Fibroblast of peridontal ligament (primary cell): Measurements from ENCODE around the gene KLHL25.
"Not testable (repeated sequence)": the region's sequence is repeated elsewhere in the genome, so short reads cannot be mapped to it uniquely, and the experiment has no call there.

Source experiments
- DNase-seq: peaks from one replicate; pipeline ENCODE4 v3.0.0-alpha.2; 2010; ENCODE audit errors: extremely low read depth

Gene KLHL25, protein sequence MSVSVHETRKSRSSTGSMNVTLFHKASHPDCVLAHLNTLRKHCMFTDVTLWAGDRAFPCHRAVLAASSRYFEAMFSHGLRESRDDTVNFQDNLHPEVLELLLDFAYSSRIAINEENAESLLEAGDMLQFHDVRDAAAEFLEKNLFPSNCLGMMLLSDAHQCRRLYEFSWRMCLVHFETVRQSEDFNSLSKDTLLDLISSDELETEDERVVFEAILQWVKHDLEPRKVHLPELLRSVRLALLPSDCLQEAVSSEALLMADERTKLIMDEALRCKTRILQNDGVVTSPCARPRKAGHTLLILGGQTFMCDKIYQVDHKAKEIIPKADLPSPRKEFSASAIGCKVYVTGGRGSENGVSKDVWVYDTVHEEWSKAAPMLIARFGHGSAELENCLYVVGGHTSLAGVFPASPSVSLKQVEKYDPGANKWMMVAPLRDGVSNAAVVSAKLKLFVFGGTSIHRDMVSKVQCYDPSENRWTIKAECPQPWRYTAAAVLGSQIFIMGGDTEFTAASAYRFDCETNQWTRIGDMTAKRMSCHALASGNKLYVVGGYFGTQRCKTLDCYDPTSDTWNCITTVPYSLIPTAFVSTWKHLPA

DNA sequence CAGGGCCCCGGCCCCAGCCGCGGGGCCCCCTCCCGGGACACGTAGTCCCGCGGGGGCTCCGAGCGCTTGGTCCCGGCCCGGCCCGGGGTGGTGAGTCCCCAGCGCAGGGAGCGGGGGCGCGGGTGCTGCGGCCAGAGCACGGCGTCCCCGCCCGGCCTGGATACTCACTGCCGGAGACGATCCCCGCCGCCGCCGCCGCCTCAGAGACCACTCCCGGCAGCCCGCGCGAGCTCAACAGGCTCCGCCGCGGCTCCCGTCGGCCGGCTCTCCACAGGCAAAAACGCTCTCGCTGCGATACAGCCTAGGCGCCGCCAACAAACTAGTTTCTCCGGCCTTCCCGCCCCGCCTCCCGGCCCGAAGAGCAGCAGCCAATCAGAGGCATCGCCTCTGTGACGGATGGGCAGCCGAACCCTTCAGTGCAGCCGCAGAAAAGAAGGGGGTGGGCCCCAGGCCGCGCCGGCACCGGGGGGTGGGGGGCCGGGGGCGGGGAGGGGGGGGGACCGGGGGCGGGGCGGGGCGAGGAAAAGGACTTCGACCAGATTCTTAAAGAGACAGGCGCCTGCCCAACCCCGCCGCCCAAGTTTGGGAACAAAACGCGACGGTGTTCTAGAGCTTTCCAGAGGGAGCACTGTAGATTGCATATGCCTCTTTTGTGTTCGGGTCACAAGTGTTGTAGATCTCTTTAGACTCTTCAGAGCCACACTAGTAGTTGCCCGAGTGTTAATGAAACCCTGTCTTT lies at the start of gene KLHL25:
KLHL25 (minus strand) TSS at position 328 of the 739 bp plus-strand sequence. CDS start 25,115 bp downstream, outside the sequence.
- peak; percentile 88 for DNase-seq

DNA sequence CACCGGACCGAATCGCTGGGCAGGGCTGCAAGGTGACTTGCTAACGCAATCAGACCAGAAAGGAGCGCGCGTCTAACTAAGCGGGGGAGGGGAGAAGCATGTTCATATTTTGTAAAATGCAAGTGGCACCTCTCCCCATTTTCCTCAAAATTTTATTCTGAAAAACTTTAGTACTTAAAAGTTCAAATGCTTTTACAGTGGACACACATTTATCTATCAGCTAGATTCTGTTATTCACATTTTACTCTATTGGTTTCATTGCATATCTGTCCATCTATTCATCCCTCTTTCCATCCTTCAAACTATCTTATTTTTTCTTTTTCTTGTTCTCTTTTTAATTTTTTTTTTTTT lies 46.1 kb upstream of the KLHL25 start:
- no peak for DNase-seq

DNA sequence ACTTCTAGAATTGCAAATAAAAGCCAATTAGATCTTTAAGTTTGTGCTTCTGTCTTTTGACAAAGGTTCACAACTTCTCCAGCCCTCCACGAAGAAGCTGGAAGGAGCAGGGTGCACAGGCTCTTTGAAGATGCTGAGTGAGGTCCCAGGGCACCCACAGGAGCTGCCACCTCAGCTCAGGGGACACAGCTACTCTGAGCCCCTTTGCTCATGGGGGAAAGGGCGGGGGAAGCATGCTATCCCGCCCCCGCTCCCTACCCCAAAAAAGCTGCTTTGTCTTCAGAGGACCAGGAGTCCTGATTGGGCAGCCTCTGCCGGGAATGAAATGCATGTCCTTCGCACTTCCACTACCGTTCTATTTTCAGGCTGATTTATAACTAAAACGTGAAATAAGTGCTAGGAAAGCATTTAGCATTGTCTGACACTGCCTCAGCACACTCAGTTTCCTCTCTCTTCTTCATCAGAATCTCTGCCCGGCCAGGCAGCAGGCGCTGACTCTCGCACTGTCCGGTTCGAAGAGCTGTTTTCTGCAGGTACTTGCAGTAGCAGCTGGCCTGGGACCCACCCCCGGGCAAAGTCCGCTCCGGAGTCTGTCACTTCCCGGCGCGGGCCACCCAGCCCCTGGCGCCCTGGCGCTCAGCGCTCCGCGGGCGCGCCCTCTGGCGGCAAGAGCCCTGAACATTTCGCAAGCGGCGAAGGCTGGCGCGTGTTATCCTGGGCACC lies 45.5 kb upstream of the KLHL25 start:
- peak; percentile 45 for DNase-seq

DNA sequence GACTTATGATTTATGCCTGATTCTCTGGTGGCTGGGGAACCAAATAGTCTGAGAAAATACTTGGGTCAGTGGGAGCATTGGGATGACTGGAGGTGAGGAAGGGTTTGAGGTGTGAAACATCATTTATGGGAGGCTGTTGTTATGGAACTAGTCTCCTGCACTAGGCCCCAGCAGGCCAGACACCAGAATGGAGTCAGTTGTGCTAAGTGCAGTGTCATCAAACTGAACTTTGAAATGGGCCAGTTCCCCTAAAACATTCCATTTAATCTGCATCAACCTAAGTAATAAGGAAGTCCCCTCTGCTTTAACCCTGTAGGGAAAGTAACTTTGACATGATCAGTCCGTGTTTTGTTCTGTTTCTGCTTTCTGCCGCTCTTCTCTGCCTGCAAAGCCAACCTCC lies 44.9 kb upstream of the KLHL25 start:
- DNase-seq = no peak

DNA sequence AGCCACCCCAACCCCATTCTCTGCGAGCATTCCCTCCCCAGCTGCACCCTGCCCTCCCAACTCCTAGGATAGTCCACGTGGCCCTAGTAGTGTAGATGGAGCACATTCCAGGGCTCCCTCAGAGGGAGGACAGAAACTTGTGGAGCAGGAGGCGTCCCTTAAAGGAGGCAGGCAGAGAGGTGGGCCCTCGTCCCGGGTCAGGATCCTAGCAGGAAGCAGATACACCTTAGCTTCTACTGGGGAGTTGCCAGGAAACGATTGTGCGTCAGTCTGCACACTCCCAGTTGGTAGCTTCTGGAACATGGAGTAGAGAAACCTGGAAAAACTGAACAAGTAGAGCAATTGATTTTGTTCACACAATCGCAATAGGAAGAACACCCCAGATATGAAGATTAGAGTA lies 43.9 kb upstream of the KLHL25 start:
- DNase-seq = no peak

DNA sequence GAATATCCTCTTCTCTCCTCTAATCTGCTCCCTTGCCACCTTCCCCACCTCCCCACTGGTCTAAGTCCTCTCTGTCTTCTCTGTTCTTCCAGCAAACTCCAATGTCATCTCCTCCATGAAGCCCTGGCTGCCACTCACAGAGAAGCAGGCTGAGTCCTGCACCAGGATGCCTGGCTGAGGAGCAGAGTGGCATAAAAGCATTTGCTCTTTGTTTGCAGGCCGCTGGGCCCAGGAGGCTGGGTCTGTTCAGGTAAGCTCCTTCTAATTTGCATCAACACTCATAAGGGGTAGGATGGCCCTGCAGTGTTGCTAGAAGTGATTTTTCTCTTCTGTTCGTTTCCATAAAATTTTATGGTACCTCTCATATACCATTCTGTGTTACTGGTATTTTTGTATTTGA lies 43.2 kb upstream of the KLHL25 start:
- DNase-seq = no peak

DNA sequence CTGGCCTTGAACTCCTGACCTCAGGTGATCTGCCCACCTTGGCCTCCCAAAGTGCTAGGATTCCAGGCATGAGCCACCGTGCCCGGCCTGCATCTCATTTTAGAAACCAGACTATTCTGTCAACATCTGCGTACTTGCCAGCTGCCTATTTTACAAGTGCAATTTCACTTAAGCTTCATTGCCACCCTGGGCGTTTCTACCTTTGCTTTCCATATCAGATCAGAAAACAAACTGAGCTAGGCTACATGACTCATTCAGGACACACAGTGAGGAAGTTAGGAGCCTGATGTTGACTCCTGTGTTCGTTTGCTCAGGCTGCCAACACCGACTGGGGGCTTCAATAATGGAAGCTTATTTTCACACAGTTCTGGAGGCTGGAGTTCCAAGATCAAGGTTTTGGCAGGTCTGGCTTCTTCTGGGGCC lies 42.3 kb upstream of the KLHL25 start:
- DNase-seq = no peak

DNA sequence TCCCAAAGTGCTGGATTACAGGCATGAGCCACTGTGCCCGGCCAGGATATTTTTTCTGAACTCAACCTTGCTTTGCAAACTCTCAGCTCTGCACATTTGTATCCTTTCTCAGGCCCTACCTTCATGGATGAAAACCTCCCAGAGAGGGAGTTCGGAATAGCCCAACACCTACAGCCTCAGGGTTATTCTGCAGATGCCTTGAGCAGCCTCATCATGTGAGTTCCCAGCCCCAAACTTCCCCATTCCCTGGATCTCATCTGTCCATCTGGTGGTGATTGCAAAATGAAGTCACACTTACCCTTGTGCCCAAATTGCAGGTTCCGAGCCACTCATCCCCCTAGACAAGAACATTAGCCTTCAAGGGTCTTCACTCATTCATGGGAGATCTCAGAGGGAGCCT lies 39.9 kb upstream of the KLHL25 start:
- DNase-seq = no peak

DNA sequence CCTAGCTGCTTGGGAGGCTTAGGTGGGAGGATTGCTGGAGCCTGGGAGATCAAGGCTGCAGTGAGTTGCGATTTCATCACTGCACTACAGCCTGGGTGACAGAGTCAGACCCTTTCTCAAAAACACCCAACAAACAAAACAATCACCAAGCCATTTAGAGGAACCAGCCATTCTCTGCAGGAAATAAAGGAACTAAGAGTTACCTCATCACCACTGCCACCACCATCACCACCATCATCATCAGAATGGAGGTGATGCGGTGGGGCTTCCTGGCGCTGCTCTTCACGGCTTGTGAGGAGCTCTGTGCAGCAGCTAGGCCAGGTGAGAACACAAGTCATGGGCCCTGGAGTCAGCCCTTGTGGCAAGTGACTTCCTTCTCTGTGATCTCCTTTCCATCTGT lies 37.7 kb upstream of the KLHL25 start:
- no peak for DNase-seq

DNA sequence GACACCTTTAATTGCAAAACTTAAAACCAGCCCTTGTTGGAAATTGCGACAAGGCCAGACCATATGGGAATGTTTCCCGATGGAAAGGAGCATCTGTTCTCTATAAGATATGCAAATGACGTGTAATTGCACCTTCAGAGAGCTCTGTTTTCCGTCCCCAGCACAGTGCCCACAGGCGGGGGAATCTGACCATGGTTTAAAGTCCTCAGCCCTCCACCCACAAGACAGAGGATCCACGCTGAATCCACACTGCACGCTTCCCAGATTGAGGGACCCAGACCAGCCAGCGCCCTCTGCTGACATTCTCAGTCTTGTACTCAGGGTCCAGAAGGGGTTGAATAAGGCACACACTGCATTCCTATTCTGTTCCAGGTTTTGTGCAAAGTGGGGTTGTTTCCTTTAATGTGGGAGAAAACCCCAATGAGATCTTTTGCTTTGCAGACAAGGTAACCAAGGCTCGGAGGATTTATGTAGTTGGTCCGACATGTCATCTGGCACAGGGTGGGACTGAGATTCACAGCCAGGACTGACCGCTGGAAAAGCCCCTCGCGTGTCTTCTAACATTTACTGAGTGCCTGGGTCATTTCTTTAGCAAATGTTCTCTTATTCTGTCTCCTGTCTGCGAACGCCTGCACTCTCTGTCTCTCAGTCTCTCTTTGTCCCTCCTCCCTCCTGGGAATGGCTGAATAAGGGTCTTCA lies 36.8 kb upstream of the KLHL25 start:
- peak; percentile 66 for DNase-seq

DNA sequence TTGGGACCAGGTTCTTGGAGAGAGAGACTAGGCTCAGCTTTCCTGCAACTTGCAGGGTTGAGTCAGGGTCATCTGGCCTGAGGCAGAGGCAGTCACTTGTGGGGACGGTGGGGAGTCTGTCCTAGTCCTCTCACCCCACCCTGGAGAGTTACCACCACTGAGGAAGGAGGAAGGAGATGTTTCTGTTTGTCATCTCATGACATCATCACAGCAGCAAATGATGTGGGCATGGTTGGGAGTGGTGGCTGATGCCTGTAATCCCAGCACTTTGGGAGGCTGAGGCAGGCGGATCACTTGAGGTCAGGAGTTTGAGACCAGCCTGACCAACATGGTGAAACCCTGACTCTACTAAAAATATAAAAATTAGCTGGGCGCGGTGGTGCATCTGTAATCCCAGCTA lies 35.0 kb upstream of the KLHL25 start:
- not testable (repeated sequence) for DNase-seq

DNA sequence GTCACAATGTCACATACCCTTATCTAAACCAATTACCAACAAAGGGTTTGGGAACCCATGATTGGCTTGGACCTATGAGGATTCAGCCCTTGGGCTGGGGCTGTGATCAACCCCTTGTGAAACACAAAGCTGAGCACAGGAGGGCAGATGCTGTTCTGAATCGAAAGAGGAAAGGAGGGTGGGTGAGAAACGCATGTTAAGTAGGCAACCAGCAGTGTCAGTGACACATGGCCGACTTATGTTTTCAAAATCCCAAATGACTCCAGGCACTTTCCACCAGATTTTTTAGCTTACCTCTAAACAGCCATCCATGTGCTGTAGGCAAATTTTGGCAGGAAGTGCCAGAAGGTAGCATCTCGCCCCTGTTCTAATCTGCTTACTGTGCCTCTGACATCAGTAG lies 34.1 kb upstream of the KLHL25 start:
- DNase-seq = no peak

DNA sequence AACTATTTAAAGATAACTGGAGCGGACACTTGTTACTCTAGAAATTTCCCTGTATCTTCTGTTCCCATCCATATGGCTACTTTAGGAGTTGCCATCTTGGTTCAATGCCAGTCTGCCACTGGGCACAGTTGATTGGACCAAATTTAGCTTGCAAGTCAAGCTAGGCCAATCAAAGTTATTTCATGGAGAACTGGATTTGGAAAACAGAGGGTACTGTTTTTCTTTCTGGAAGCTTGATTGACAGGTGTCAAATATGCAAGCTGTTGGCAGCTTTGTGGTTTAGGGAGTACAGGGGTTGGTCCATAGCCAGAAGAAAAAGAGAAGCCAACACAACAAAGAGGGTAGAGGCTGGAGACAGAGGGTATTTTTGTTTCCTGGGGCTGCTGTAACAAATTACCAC lies 33.4 kb upstream of the KLHL25 start:
- DNase-seq = no peak

DNA sequence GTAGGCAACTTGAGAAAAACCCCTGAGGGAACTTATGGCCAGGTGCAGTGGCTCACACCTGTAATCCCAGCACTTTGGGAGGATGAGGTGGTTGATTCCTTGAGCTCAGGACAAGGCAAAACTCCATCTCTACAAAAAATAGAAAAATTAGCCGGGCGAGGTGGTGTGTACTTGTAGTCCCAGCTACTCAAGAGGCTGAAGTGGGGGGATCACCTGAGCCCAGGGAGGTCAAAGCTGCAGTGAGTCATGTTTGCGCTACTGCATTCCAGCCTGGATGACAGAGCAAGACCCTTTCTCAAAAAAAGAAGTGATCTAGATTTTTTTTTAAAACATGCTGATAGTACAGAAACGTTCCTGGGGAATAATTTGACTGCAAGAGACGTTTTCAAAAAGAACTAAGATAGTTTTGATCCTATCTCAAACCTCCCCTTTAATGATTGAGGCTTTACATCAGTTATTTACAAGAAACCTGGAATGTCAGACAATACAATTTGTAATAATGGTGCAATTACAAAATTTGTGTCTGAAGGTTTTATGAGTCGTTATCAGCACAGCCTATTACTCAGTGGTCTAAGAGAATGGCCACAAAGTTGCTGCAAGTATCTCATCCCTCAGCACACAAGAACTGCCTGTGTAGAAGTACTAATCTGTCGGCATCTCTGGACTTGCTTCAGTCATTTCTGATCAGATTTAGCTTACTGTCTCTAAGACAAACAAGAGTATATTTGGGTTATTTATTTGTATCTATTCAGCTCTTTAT lies 32.2 kb upstream of the KLHL25 start:
- DNase-seq = no peak

DNA sequence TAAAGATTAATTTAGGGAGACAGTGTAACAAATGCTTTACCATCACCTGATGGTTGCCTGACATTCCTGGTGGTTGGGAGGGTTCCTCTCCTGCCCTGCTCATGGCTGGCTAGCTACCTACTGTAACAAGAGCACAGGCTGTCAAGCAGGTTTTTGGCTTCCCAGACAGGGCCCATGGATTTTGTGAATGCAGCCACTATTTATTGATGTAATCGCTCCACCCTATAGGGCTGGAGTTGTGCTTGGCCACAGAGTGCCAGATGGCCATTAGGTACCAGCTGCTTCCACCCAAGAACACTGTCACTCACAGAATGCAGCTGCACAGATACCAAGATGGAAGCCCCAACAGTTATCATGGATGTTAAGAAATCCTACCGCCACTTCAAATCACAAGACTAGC lies 31.0 kb upstream of the KLHL25 start:
- DNase-seq = no peak

DNA sequence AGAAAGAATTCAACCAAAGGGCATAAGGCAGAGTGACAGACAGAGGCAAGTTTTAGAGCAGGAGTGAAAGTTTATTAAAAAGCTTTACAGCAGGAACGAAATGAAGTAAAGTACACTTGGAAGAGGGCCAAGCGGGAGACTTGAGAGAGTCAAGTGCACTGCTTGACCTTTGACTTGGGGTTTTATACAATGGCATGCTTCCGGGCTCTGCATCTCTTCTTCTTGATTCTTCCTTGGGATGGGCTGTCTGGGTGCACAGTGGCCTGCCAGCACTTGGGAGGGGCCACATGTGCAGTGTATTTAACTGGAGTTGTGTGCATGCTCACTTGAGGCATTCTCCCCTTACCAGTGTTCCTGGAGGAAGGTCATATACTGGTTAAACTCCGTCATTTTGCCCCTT lies 30.4 kb upstream of the KLHL25 start:
- no peak for DNase-seq

DNA sequence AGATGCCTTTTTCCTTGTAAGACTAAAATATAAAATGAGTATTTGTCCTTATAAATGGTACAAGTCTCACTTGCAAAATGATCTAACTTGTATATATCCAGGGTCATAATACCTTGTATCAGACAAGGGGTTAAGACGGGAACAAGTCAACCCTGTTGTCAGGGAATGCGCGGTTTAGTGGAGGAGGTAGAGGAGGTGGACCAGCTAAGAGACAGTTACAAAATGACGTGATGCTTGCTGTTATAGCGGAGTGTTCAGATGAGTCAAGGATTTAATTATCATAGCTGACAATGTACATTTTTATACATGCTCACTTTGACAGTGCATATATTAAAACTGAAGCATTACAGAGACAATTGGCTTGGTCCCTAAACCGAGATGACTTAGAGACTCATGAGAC lies 26.8 kb upstream of the KLHL25 start:
- no peak for DNase-seq

DNA sequence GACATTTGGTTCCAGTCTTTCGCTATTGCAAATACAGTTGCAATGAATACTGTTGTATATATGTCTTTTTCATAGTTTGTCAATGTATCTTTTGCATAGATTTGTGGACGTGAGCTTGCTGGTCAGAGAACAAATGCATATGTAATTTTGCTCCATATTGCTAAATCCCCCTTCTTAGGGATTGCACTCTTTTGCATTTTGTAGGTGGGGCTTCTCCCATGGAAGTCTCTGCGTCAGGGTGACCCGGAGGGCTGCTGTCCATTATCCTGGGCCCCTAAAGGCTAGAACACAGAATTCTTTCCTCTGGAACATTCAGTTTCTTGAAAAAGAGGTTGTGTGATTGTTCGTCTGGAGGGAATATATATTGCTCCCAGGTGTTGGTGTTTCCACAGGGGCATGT lies 25.2 kb upstream of the KLHL25 start:
- DNase-seq = no peak

DNA sequence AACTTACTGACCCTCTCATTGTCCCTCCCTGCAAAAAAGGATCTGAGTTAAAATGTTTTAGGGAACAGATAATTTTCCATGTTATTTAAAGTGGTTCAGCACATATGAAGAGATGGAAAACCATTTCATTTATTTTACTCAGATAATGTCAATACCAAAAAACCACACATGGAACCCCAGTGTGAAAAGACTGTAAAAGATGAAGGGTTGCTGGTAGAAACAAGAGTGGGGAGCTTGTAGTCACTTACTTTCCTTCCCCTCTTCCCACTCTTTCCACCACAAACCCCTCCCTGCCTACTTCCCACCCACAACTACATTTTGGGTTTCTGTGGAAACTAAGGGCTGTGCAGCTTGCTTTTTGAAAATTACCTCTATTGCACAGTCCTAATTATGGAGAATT lies 18.5 kb upstream of the KLHL25 start:
- no peak for DNase-seq

DNA sequence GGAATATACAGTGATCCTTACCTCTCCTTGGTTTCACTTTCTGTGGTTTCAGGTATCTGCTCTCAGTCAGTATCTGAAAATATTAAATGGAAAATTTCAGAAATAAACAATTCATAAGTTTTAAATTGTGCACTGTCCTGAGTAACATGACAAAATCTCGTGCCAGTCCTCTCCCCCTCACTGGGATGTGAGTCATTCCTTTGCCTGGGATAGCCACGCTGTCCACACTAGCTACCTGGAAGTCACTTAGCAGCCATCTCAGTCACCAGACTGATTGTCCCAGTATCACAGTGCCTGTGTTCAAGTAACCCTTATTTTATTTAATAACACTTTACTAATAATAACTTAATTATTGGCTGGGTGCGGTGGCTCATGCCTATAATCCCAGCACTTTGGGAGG lies 15.3 kb upstream of the KLHL25 start:
- no peak for DNase-seq

DNA sequence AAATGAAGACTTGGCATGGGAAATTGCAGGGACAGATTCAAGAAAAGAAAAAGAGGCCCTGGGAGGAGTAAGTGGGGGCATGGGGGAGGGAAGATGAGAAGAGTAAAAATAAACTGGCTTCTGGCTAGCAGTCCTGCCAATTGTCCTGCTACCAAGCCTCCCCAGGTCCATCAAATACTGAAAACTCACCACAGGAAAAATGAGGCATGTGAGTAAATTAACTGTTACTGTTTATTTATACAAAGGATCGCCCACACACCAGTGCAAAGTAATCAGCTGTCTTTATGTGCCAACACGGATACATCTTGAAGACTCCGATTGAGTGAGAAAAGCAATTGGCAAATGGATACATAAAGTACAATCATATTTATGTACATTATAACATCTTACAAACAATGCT lies 10.7 kb upstream of the KLHL25 start:
- no peak for DNase-seq
